Esophagus squamous epithelium (tissue), 5 donors: Measurements from ENCODE around the gene ANXA2. TPM values are rescaled to one million over a fixed set of nuclear protein-coding genes. Genes with fewer than 3 reads are reported as not detected.
A peak's percentile ranks its signal among the peaks of the same experiment; 100 is the strongest.

ENCODE experiments used
- DNase-seq: peaks from one replicate; lab custom pipeline; 2025; lab: John Stamatoyannopoulos, UW
- H3K27ac ChIP-seq, 4 donors: fragments of 200-600 bp; sonication (generic); one replicate each; pipeline ENCODE4 v1.5.1; 2016 to 2019; ENCODE audit warnings: mild to moderate bottlenecking in 1 of 4
- H3K27me3 ChIP-seq, 4 donors: fragments of 200-600 bp; sonication (generic); 1 replicate in 3 of 4; 2 replicates in 1 of 4; pipeline versions ENCODE4 v1.5.1 to v1.6.0; 2017 to 2021; ENCODE audit warnings: antibody characterized with exemption in 1 of 4
- H3K36me3 ChIP-seq, 3 donors: fragments of 200-600 bp; sonication (generic); one replicate each; pipeline ENCODE4 v1.5.1; 2016 to 2019
- H3K4me1 ChIP-seq, 3 donors: fragments of 200-600 bp; sonication (generic); one replicate each; pipeline ENCODE4 v1.5.1; 2017 to 2019
- H3K4me3 ChIP-seq, 4 donors: fragments of 200-600 bp; sonication (generic); 1 replicate in 3 of 4; 2 replicates in 1 of 4; pipeline ENCODE4 v1.5.1; 2016 to 2019; ENCODE audit warnings: mild to moderate bottlenecking in 2 of 4, moderate library complexity in 1 of 4
- H3K9me3 ChIP-seq, 3 donors: fragments of 200-600 bp; sonication (generic); one replicate each; pipeline ENCODE4 v1.5.1; 2016 to 2019
- CTCF ChIP-seq, 6 experiments: fragments of 450-650 bp in 4 of 6; fragments of 200-600 bp in 2 of 6; sonication (generic) in 2 of 6; IDR thresholded peaks; one replicate each; pipeline ENCODE4 v1.5.1; 2016 to 2019; ENCODE audit warnings: antibody characterized with exemption in 6 of 6, mild to moderate bottlenecking in 4 of 6, moderate library complexity in 4 of 6
- POLR2A ChIP-seq, 4 donors: fragments of 450-650 bp; IDR thresholded peaks; one replicate each; pipeline ENCODE4 v1.6.1; 2017; ENCODE audit warnings: antibody characterized with exemption in 4 of 4, mild to moderate bottlenecking in 4 of 4, moderate library complexity in 3 of 4
- WGBS, 2 donors: methylation state at CpG; one replicate each; pipeline ENCODE4 v1.1.5; 2018; 5-methylcytosine and 5-hydroxymethylcytosine counted together
- intact Hi-C: fragments of 100-400 bp; cut with DNase I; formaldehyde crosslinking; loops from one replicate; pipeline ENCODE4 v1.15.0; 2022
- total RNA-seq, 4 donors: library from RNA; depleted of rRNA; stranded (reverse); fragments of >200 nt; gene quantifications; one replicate each; pipeline ENCODE4 v1.1.0, GENCODE V29; 2016
- donor health status: DM: yes; HTN: yes; CAD: no.

ANXA2 gene
- total RNA-seq, 4 donors from 2014 or later: 2,116 to 2,445 (median 2,399) TPM

- H3K36me3 ChIP-seq: peaks cover 0 to 96% (median 28%) of the 10 kb centered on the region in 3 donors
- no peak for TF ChIP-seq CTCF (IDR thresholded peaks at IDR 0.05)
- TF ChIP-seq POLR2A (IDR thresholded peaks at IDR 0.05): no peak
- DNase-seq: no peak
Observed at GRCh38 chr15:60373327-60373726, 24.5 kb downstream of the ANXA2 start.

GRCh38 chr15:60372756-60373155 is 25.0 kb downstream of the ANXA2 start:
- Histone ChIP-seq H3K9me3 (no peaks in the 10 kb centered on the region), H3K27me3 (no peaks in the 10 kb centered on the region), H3K4me3 (no peak overlapping the region), H3K4me1 (peaks cover 47 to 96% (median 77%) of the 10 kb centered on the region in 3 donors), H3K27ac (peak overlapping the region; percentile 74 to 86 (median 84)), H3K36me3 (peaks cover 0 to 94% (median 28%) of the 10 kb centered on the region in 3 donors)
- intact Hi-C loops: no loop called here
- 65% methylated on average over 1 of the region's 1 CpG; no CpG with 5 or more reads in 1 of the 2 donors for WGBS, 2 donors
- DNase-seq: no peak
- TF ChIP-seq POLR2A (IDR thresholded peaks at IDR 0.05): no peak
- TF ChIP-seq CTCF (IDR thresholded peaks at IDR 0.05): no peak

More at GRCh38 chr15:60373327-60373726, 24.5 kb downstream of the ANXA2 start:
- intact Hi-C loops: no loop called here
- WGBS, 2 donors: 85 to 100% methylated on average over 2 to 3 of the region's 3 CpGs
- no peak overlapping the region for H3K4me3 ChIP-seq
- H3K27ac ChIP-seq: peak overlapping the region; percentile 74 to 86 (median 84)
- H3K9me3 ChIP-seq: no peaks in the 10 kb centered on the region
- H3K4me1 ChIP-seq: peaks cover 47 to 100% (median 77%) of the 10 kb centered on the region in 3 donors
- no peaks in the 10 kb centered on the region for H3K27me3 ChIP-seq

DNA sequence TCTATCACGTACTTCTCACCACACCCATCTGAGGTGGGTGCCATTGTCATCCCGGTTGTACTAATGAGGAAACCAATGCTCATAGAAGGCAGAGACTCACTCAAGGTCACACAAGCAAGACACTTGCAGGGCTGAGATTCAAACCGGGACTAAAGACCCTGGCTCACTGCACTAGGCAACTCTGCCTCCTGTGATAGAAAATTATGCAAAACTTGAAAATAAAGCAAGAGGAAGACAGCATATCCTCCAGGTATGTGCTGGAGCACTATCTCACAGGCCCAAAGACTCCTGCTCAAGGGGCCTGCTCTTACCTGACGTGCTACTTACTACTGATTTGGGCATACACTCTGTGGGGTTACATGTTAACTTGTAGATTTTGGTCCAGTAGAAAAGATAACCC is 25.6 kb downstream of the ANXA2 start:
- Histone ChIP-seq H3K27me3 (no peaks in the 10 kb centered on the region), H3K4me1 (peaks cover 47 to 91% (median 75%) of the 10 kb centered on the region in 3 donors), H3K27ac (peak overlapping the region; percentile 74 to 86 (median 84)), H3K36me3 (peaks cover 0 to 89% (median 28%) of the 10 kb centered on the region in 3 donors), H3K9me3 (no peaks in the 10 kb centered on the region), H3K4me3 (no peak overlapping the region)
- TF ChIP-seq CTCF (IDR thresholded peaks at IDR 0.05) (no peak), POLR2A (IDR thresholded peaks at IDR 0.05) (no peak)
- intact Hi-C loops: no loop called here
- WGBS, 2 donors: 58 to 79% methylated on average over 4 of the region's 4 CpGs
- no peak for DNase-seq

DNA sequence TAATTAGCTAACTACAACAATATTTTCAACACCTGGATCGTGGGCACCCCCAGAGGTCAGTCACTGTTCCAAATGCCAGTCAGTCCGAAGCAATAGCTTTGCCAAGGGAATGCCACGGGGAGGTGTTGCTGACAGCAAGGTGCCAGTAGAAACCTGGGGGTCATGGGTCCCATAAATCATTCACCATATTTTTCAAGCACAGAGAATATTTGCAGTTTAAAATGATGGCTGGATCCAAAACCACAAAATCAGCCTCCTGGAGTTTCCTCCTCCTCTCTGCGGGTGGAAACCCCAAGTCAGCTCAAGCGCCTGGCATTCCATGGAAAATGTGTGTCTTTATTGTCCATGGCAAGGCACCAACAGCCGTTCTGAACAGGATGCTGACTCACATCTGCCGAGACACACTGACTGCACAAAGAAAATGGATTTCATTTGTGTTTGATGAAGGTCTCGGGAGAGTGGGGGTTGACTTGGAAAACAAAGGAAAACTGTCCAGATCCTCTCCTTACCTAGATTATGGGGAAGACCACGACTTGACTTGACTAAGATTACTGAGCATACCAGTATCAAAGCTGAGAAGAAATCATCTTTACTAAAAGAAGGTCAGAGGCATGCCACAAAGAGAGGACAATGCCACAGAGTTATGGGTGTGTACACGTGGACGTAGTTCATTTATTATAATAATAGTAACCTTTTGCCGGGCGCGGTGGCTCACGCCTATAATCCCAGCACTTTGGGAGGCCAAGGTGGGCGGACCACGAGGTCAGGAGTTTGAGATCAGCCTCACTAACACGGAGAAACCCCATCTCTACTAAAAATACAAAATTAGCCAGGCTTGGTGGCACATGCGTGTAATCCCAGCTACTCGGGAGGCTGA is 26.4 kb downstream of the ANXA2 start:
- Histone ChIP-seq H3K27me3 (no peaks in the 10 kb centered on the region), H3K36me3 (peaks cover 0 to 80% (median 24%) of the 10 kb centered on the region in 3 donors), H3K4me1 (peaks cover 40 to 83% (median 68%) of the 10 kb centered on the region in 3 donors), H3K4me3 (peak overlapping the region in 1 of 4 donors; percentile 4), H3K9me3 (no peaks in the 10 kb centered on the region), H3K27ac (peak overlapping the region; percentile 74 to 86 (median 84))
- DNase-seq: no peak
- WGBS, 2 donors: 23 to 40% methylated on average over 16 to 20 of the region's 20 CpGs
- intact Hi-C loops: no loop called here
- no peak for TF ChIP-seq CTCF (IDR thresholded peaks at IDR 0.05)
- no peak for TF ChIP-seq POLR2A (IDR thresholded peaks at IDR 0.05)

DNA sequence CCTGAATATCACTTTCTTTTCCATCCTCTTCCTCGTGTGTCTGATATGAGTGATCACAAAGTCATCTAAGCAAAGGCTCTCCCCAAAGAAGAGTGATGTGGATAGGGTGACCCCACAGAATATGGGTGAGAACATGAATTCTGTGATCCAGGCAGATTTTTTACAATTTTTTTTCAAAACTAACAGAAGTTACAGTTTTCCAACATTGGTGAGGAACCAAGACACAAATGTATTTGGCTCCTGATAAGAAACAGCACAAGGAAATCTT is 27.0 kb downstream of the ANXA2 start:
- H3K36me3 ChIP-seq: peaks cover 0 to 74% (median 21%) of the 10 kb centered on the region in 3 donors
- intact Hi-C loops: no loop called here
- TF ChIP-seq CTCF (IDR thresholded peaks at IDR 0.05) (no peak), POLR2A (IDR thresholded peaks at IDR 0.05) (no peak)
- peak overlapping the region; percentile 74 to 86 (median 84) for H3K27ac ChIP-seq
- H3K27me3 ChIP-seq: no peaks in the 10 kb centered on the region
- peaks cover 34 to 77% (median 62%) of the 10 kb centered on the region in 3 donors for H3K4me1 ChIP-seq
- WGBS, 2 donors: 30 to 31% methylated on average over 1 of the region's 1 CpG
- no peak overlapping the region for H3K4me3 ChIP-seq
- no peaks in the 10 kb centered on the region for H3K9me3 ChIP-seq
- no peak for DNase-seq
